Spleen (tissue), 7 donors: ENCODE results near the gene GALNT12.

Source experiments
- POLR2A ChIP-seq, 3 donors: fragments of 450-650 bp; IDR thresholded peaks; one replicate each; pipeline ENCODE4 v1.5.1; 2017; ENCODE audit warnings: antibody characterized with exemption in 3 of 3, mild to moderate bottlenecking in 1 of 3
- POLR2AphosphoS5 ChIP-seq, 3 donors: sonication (generic); formaldehyde crosslinking; IDR thresholded peaks; one replicate each; pipeline ENCODE4 v1.5.1; 2017; ENCODE audit warnings: antibody characterized with exemption in 3 of 3
- TF ChIP-seq, protein P1 (sequence below), 11 experiments: fragments of 200-600 bp in 7 of 11; fragments of 450-650 bp in 4 of 11; sonication (generic) in 4 of 11; IDR thresholded peaks in 8 of 11; conservative IDR thresholded peaks in 3 of 11; 1 replicate in 7 of 11; 2 replicates in 4 of 11; pipeline versions ENCODE4 v1.4.0 to v1.8.0; 2016 to 2021; ENCODE audit warnings: antibody characterized with exemption in 11 of 11, inconsistent platforms in 4 of 11, mild to moderate bottlenecking in 1 of 11
- donor health status: DM: no; HTN: no; CAD: no; lungs with moderate emphysema.
- donor health status: DM: no; HTN: no; CAD: no.
- donor health status: DM: no; HTN: no; CAD: no.

DNA sequence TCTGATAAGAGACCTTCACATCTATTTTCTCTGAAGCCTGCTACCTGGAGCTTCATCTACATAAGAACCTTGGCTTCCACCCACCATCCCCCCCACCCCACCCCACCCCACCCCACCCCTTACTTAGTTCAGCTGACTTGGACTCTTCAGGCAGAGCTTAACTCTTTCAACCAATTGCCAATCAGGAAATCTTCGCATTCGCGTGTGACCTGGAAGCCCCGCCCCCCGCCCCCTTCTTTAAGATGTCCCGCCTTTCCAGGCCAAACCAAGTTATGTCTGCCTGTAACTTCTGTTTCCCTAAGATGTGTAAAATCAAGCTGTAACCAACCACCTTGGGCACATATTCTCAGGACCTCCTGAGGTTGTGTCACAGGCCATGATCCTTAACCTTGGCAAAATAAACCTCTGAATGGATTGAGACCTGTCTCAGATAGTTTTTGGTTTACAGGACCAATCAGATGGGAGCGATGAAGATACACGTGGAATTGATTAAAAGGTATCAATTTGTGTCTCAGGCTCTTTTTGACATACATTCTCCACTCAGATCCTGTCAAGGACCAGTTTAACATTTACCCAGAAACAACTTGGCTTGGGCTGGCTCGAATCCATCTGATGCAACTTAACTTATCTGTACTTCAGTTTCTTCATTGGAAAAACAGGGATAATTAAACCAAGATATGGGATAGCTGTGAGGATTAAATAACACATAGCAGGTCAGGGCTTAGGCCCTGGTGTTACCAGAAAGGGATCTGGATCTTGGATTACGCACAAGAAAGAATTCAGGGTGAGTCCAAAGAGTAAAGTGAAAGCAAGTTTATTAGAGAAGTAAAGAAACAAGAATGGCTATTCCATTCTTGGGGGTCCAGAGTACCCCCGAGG is 43.6 kb downstream of the GALNT12 start:
- TF ChIP-seq, protein P1, sequence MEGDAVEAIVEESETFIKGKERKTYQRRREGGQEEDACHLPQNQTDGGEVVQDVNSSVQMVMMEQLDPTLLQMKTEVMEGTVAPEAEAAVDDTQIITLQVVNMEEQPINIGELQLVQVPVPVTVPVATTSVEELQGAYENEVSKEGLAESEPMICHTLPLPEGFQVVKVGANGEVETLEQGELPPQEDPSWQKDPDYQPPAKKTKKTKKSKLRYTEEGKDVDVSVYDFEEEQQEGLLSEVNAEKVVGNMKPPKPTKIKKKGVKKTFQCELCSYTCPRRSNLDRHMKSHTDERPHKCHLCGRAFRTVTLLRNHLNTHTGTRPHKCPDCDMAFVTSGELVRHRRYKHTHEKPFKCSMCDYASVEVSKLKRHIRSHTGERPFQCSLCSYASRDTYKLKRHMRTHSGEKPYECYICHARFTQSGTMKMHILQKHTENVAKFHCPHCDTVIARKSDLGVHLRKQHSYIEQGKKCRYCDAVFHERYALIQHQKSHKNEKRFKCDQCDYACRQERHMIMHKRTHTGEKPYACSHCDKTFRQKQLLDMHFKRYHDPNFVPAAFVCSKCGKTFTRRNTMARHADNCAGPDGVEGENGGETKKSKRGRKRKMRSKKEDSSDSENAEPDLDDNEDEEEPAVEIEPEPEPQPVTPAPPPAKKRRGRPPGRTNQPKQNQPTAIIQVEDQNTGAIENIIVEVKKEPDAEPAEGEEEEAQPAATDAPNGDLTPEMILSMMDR (IDR thresholded peaks at IDR 0.05 in 8 of 11, conservative IDR thresholded peaks at IDR 0.05 in 3 of 11): no peak
- TF ChIP-seq POLR2AphosphoS5 (IDR thresholded peaks at IDR 0.05): no peak
- no peak for TF ChIP-seq POLR2A (IDR thresholded peaks at IDR 0.05)
